ENCODE measurements around the gene DIPK1B. TPM values are rescaled to one million over a fixed set of nuclear protein-coding genes. Genes with fewer than 3 reads are reported as not detected.
A peak's percentile ranks its signal among the peaks of the same experiment; 100 is the strongest.

The DIPK1B gene
- total and polyA plus RNA-seq, 12 donors, result 15.7 to 37.9 (median 18.3) TPM

- intact Hi-C loops (cut with DNase I), result no loop called here
- Histone ChIP-seq H3K27me3 (peaks cover 0 to 12% (median 7%) of the 10 kb centered on the region in 7 donors), H3K27ac (no peak overlapping the region), H3K4me3 (no peak overlapping the region), H3K4me1 (peaks cover 0 to 15% (median 4%) of the 10 kb centered on the region in 9 donors), H3K9me3 (peaks cover 0 to 12% (median 0%) of the 10 kb centered on the region in 11 donors), H3K36me3 (no peaks in the 10 kb centered on the region)
- ATAC-seq (peak in 2 of 8 donors; percentile 35), DNase-seq (no peak)
- TF ChIP-seq CTCF (IDR thresholded peaks at IDR 0.05), result peak in 8 of 9 donors; percentile 23 to 52 (median 48)
- 13% methylated on average over 16 of the region's 16 CpGs for WGBS, 2 donors
Measured at GRCh38 chr9:136769710-136770191, 57.4 kb downstream of the DIPK1B start.

- H3K27me3 ChIP-seq, result peaks cover 0 to 12% (median 7%) of the 10 kb centered on the region in 7 donors
- TF ChIP-seq CTCF (IDR thresholded peaks at IDR 0.05), result no peak
- intact Hi-C loops (cut with DNase I), result no loop called here
- no peak for ATAC-seq
- no peak overlapping the region for H3K4me3 ChIP-seq
- H3K36me3 ChIP-seq, result no peaks in the 10 kb centered on the region
- no peaks in the 10 kb centered on the region for H3K4me1 ChIP-seq
- no peak overlapping the region for H3K27ac ChIP-seq
- peaks cover 0 to 12% (median 0%) of the 10 kb centered on the region in 11 donors for H3K9me3 ChIP-seq
- WGBS, 2 donors, result 75 to 88% methylated on average over 3 of the region's 3 CpGs
- no peak for DNase-seq
Measured at GRCh38 chr9:136771907-136772415, 59.6 kb downstream of the DIPK1B start.

- no peak for TF ChIP-seq CTCF (IDR thresholded peaks at IDR 0.05)
- WGBS, 2 donors, result 78 to 80% methylated on average over 7 of the region's 7 CpGs
- H3K27ac ChIP-seq, result no peak overlapping the region
- ATAC-seq, result peak in 6 of 8 donors; percentile 32 to 59 (median 48)
- no peak for DNase-seq
- no peaks in the 10 kb centered on the region for H3K4me1 ChIP-seq
- H3K27me3 ChIP-seq, result no peaks in the 10 kb centered on the region
- no peak overlapping the region for H3K4me3 ChIP-seq
- H3K36me3 ChIP-seq, result no peaks in the 10 kb centered on the region
- intact Hi-C loops (cut with DNase I), result no loop called here
- H3K9me3 ChIP-seq, result peaks cover 0 to 12% (median 0%) of the 10 kb centered on the region in 11 donors
Measured at GRCh38 chr9:136773386-136774044, 61.1 kb downstream of the DIPK1B start.

Small RNA genes within 50 kb of the gene (microRNA-seq; reads per million reads assigned to microRNA genes)
- gene MIR126, result 214,842 to 226,917 reads per million in 2 donors
- 0 reads per million in 2 donors for gene MIR6722

Other genes starting within 250 kb of the DIPK1B start
- gene SEC16A, start 229.5 kb upstream of the DIPK1B start, total RNA-seq, result 10 to 100 TPM; 21.9 to 35.9 (median 28.6) TPM
- gene SEC16A, start 229.5 kb upstream of the DIPK1B start, polyA plus RNA-seq, result 10 to 100 TPM; 24.4 to 35.6 TPM
- gene NOTCH1, start 166.5 kb upstream of the DIPK1B start, total RNA-seq, result 10 to 100 TPM; 12.0 to 27.0 (median 21.8) TPM
- gene NOTCH1, start 166.5 kb upstream of the DIPK1B start, polyA plus RNA-seq, result 10 to 100 TPM in 1 of 2 donors, 1 to 10 TPM in 1; 7.3 to 14.5 TPM
- 100 to 1,000 TPM in 5 of 10 donors, 10 to 100 TPM in 5; 68.6 to 115 (median 99.6) TPM for gene EGFL7, start 49.7 kb upstream of the DIPK1B start, total RNA-seq
- 100 to 1,000 TPM; 160 to 377 TPM for gene EGFL7, start 49.7 kb upstream of the DIPK1B start, polyA plus RNA-seq
- gene AGPAT2, start 25.1 kb upstream of the DIPK1B start, total RNA-seq, result 10 to 100 TPM; 48.1 to 83.3 (median 58.4) TPM
- 100 to 1,000 TPM in 1 of 2 donors, 10 to 100 TPM in 1; 97.2 to 195 TPM for gene AGPAT2, start 25.1 kb upstream of the DIPK1B start, polyA plus RNA-seq
- 10 to 100 TPM in 3 of 10 donors, 1 to 10 TPM in 4, under 1 TPM in 3; 0.44 to 28.7 (median 1.7) TPM for gene LCN10, start 30.4 kb downstream of the DIPK1B start, total RNA-seq
- gene LCN10, start 30.4 kb downstream of the DIPK1B start, polyA plus RNA-seq, result 100 to 1,000 TPM in 1 of 2 donors, 10 to 100 TPM in 1; 34.0 to 144 TPM
- gene LCN6, start 36.0 kb downstream of the DIPK1B start, total RNA-seq, result 10 to 100 TPM in 3 of 10 donors, 1 to 10 TPM in 7; 1.5 to 76.8 (median 3.5) TPM
- gene LCN6, start 36.0 kb downstream of the DIPK1B start, polyA plus RNA-seq, result 100 to 1,000 TPM in 1 of 2 donors, 10 to 100 TPM in 1; 95.6 to 261 TPM
- gene LCN8, start 45.7 kb downstream of the DIPK1B start, total RNA-seq, result not detected
- not detected for gene LCN8, start 45.7 kb downstream of the DIPK1B start, polyA plus RNA-seq
- gene LCN15, start 51.9 kb downstream of the DIPK1B start, total RNA-seq, result 10 to 100 TPM in 1 of 10 donors, 1 to 10 TPM in 1, under 1 TPM in 1, not detected in 7; 0.85 to 20.1 (median 1.3) TPM
- gene LCN15, start 51.9 kb downstream of the DIPK1B start, polyA plus RNA-seq, result 1 to 10 TPM; 1.0 to 6.1 TPM
- 10 to 100 TPM; 48.1 to 83.4 (median 61.8) TPM for gene TMEM141, start 78.8 kb downstream of the DIPK1B start, total RNA-seq
- gene TMEM141, start 78.8 kb downstream of the DIPK1B start, polyA plus RNA-seq, result 100 to 1,000 TPM in 1 of 2 donors, 10 to 100 TPM in 1; 95.6 to 107 TPM
- 1 to 10 TPM in 6 of 10 donors, under 1 TPM in 4; 0.56 to 2.4 (median 1.1) TPM for gene CCDC183, start 83.8 kb downstream of the DIPK1B start, total RNA-seq
- 1 to 10 TPM in 1 of 2 donors, under 1 TPM in 1; 0.49 to 9.2 TPM for gene CCDC183, start 83.8 kb downstream of the DIPK1B start, polyA plus RNA-seq
- 10 to 100 TPM; 61.6 to 91.2 (median 66.6) TPM for gene RABL6, start 95.4 kb downstream of the DIPK1B start, total RNA-seq
- gene RABL6, start 95.4 kb downstream of the DIPK1B start, polyA plus RNA-seq, result 10 to 100 TPM; 60.5 to 97.4 TPM
- gene AJM1, start 129.9 kb downstream of the DIPK1B start, total RNA-seq, result 1 to 10 TPM; 3.6 to 8.3 (median 5.9) TPM
- gene AJM1, start 129.9 kb downstream of the DIPK1B start, polyA plus RNA-seq, result 1 to 10 TPM; 3.4 to 7.6 TPM
- gene PHPT1, start 136.8 kb downstream of the DIPK1B start, total RNA-seq, result 100 to 1,000 TPM; 310 to 376 (median 327) TPM
- 100 to 1,000 TPM; 354 to 650 TPM for gene PHPT1, start 136.8 kb downstream of the DIPK1B start, polyA plus RNA-seq
- 10 to 100 TPM in 2 of 10 donors, 1 to 10 TPM in 8; 4.1 to 11.3 (median 8.3) TPM for gene MAMDC4, start 139.8 kb downstream of the DIPK1B start, total RNA-seq
- gene MAMDC4, start 139.8 kb downstream of the DIPK1B start, polyA plus RNA-seq, result 10 to 100 TPM in 1 of 2 donors, 1 to 10 TPM in 1; 8.0 to 45.4 TPM
- 100 to 1,000 TPM; 289 to 375 (median 329) TPM for gene EDF1, start 153.7 kb downstream of the DIPK1B start, total RNA-seq
- 1,000 to 10,000 TPM in 1 of 2 donors, 100 to 1,000 TPM in 1; 624 to 1,058 TPM for gene EDF1, start 153.7 kb downstream of the DIPK1B start, polyA plus RNA-seq
- gene TRAF2, start 173.9 kb downstream of the DIPK1B start, total RNA-seq, result 10 to 100 TPM in 5 of 10 donors, 1 to 10 TPM in 5; 5.4 to 14.8 (median 9.7) TPM
- gene TRAF2, start 173.9 kb downstream of the DIPK1B start, polyA plus RNA-seq, result 10 to 100 TPM; 10.1 to 17.0 TPM
- 100 to 1,000 TPM; 118 to 169 (median 138) TPM for gene FBXW5, start 232.2 kb downstream of the DIPK1B start, total RNA-seq
- gene FBXW5, start 232.2 kb downstream of the DIPK1B start, polyA plus RNA-seq, result 100 to 1,000 TPM; 177 to 215 TPM
- gene C8G, start 232.7 kb downstream of the DIPK1B start, total RNA-seq, result 10 to 100 TPM in 1 of 10 donors, 1 to 10 TPM in 9; 1.2 to 10.0 (median 2.4) TPM
- 1 to 10 TPM; 2.0 to 2.1 TPM for gene C8G, start 232.7 kb downstream of the DIPK1B start, polyA plus RNA-seq
- gene LCN12, start 239.7 kb downstream of the DIPK1B start, total RNA-seq, result 10 to 100 TPM in 4 of 10 donors, 1 to 10 TPM in 6; 4.1 to 17.9 (median 6.8) TPM
- 1 to 10 TPM in 1 of 2 donors, under 1 TPM in 1; 0.74 to 8.3 TPM for gene LCN12, start 239.7 kb downstream of the DIPK1B start, polyA plus RNA-seq